ELF-1 (cell line): ENCODE results near the gene HAX1.
A peak's percentile ranks its signal among the peaks of the same experiment; 100 is the strongest.
"Not testable (repeated sequence)": the region's sequence is repeated elsewhere in the genome, so short reads cannot be mapped to it uniquely, and the experiment has no call there.

Experiments
- DNase-seq: peaks from one replicate; pipeline ENCODE4 v3.0.0-alpha.2; 2016; ENCODE audit warnings: low read depth, low spot score

HAX1 gene

DNA sequence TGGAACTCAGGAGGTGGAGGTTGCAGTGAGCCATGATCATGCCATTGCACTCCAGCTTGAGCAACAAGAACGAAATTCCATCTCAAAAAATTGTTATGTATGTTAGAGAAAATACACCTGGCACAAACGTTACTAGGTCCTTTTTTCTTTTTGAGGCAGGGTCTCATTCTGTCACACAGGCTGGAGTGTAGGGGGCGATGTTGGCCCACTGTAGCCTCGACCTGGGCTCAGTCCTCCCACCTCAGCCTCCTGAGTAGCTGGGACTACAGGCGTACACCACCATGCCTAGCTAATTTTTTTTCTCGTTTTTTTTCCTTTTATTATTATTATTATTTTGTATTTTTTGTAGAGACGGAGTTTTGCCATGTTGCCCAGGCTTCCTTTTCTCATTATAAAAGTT is 4.4 kb downstream of the HAX1 start:
- peak; percentile 23 for DNase-seq

- DNase-seq = not testable (repeated sequence)
Observed at GRCh38 chr1:154287591-154287990, 15.2 kb downstream of the HAX1 start.

- DNase-seq = no peak
Observed at GRCh38 chr1:154288661-154289060, 16.2 kb downstream of the HAX1 start.

GRCh38 chr1:154290921-154291320 is 18.5 kb downstream of the HAX1 start:
- no peak for DNase-seq

DNA sequence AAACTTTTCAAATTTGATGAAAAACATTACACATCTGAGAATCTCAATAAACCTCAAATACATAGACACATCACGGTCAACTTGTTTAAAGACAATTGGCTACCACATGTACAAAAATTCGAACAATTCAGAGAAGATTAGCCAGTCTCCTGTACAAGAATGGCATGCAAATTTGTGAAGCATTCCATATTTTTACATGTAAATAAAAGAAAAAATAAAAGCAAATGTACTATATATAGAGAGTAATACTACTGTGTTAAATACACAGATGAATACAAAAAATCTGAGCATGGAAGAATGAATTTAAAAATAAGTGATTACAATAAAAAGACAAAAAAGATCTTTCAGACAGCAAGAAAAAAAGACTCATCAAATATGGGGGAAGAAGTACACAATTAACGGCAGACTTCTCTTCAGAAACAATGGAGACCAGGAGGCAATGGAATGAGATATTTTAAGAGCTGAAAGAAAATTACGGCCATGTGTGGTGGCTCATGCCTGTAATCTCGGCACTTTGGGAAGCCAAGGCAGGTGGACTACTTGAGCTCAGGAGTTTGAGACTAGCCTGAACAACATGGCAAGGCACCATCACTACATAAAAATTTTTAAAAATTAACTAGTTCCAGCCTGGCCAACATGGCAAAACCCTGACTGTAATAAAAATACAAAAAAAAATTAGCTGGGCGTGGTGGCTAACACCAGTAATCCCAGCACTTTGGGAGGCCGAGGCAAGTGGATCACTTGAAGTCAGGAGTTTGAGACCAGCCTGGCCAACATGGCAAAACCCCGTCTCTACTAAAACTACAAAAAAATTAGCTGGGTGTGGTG is 23.2 kb downstream of the HAX1 start:
- DNase-seq = no peak

- DNase-seq = no peak
Observed at GRCh38 chr1:154301582-154301981, 29.2 kb downstream of the HAX1 start.

DNA sequence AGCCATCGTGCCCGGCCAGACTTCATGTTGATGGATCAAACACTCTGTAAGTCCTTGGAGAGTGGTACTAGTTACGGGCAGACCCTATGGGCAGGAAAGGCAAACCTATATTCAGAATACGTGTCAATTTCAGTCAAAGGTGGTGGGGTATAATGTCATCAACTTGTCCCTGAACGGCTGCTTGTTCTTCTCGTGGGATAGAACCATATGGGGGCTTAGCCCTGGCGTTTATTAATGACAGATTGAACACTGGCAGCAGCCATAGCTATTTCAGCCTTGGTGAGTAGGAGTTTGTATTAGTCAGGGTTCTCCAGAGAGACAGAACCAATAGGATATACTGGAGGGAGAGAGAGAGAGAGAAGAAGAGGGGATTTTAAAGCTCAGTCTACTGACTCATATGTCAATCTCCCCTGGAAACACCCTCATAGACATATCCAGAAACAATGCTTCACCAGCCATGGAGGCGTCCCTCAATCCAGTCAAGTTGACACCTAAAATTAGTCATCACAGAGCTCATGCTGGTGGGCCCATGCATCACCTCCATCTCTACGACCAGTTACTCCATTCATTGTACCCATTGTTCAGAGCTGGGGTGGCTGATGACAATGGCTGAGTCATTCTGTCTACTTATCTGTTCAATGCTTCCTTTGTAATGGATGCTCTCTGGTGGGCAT is 32.4 kb downstream of the HAX1 start:
- no peak for DNase-seq

DNA sequence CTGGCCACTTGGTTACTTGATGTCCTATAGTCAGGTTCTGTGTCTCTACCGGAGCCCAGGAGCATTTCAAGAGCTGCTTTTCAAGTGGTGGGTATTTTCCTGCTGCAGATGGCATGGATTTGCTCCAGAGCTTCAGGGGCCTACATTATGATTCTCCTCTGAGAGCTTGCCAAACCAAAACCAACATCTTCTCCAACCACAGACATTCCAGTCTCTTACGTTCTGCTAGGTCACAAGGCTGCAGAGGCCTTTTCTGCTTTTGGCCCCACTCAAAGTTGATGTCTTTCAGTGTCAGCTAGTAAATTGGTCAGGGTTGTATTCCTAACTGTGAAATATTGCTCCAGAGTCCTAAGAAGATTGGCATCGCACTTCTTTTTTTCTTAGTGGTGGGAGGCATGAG is 33.7 kb downstream of the HAX1 start:
- DNase-seq = no peak

- DNase-seq = not testable (repeated sequence)
Observed at GRCh38 chr1:154307670-154308270, 35.3 kb downstream of the HAX1 start.

DNA sequence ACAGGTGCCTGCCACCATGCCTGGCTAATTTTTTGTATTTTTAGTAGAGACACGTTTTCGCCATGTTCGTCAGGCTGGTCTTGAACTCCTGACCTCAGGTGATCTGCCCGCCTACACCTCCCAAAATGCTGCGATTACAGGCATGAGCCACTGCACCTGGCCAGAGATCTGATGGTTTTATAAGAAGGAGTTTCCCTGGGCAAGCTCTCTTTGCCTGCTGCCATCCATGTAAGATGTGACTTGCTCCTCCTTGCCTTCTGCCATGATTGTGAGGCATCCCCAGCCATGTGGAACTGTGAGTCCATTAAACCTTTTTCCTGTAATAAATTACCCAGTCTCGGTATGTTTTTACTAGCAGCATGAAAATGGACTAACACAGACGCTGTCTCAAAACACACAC is 36.7 kb downstream of the HAX1 start:
- DNase-seq = not testable (repeated sequence)

DNA sequence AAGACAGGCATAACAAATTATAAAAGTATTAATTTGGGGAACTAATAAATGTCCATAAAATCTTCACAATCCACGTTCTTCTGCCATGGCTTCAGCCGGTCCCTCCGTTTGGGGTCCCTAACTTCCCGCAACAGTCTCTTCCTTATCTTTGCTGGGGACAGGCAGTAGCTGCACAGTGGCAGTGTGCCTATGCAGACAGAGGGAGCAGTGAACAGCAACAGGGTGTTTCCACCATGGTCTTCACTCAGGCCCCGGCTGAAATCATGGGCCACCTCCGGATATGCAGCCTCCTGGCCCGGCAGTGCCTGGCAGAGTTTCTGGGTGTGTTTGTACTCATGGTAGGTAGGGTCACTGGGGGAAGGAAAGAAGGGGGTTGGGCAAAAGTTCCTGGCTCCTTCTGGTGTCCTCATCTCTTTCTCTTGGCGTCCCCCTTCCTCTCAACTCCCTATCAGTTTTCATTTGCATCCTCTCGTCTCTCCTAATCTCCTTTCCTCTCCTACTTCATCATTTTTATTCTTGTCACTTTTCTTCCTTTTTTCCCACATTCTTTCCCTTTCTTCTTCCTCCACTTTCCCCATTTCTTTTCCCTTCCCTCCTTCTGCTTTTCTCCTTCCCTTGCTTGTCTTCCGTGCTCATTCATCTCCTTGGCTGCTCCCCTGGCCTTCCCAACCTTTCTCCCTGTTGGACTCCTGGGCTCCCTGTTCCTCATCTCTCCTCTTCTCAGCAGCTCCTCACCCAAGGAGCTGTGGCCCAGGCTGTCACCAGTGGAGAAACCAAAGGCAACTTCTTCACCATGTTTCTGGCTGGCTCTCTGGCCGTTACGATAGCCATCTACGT is 40.0 kb downstream of the HAX1 start:
- not testable (repeated sequence) for DNase-seq

- DNase-seq = no peak
Observed at GRCh38 chr1:154313066-154313356, 40.6 kb downstream of the HAX1 start.

DNA sequence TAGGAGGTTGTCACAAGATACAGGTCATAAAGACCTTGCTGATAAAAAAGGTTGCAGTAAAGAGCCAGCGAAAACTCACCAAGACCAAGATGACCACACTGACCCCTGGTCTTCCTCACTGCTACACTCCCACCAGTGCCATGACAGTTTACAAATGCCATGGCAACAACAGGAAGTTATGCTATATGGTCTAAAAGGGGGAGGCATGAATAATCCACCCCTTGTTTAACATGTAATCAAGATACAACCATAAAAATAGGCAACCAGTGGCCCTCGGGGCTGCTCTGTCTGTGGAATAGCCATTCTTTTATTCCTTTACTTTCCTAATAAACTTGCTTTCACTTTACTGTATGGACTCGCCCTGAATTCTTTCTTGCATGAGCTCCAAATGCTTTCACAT is 41.8 kb downstream of the HAX1 start:
- not testable (repeated sequence) for DNase-seq

- no peak for DNase-seq
Observed at GRCh38 chr1:154316704-154317103, 44.3 kb downstream of the HAX1 start.

DNA sequence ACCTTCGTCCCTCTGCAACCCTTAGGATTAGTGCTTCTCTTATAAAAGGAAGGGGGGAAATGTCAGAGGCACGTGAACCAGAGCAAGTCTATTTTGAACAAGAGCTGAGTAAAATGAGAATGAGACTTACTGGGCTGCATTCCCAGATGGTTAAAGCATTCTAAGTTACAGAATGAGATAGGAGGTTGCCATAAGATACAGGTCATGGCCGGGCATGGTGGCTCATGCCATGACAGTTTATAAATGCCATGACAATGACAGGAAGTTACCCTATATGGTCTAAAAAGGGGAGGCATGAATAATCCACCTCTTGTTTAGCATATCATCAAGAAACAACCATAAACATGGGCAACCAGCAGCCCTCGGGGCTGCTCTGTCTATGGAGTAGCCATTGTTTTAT is 46.0 kb downstream of the HAX1 start:
- no peak for DNase-seq

GRCh38 chr1:154320882-154321608 is 48.6 kb downstream of the HAX1 start, which contains the start of gene AQP10:
Gene AQP10, plus strand, starts transcription at chr1:154321093. Its CDS starts 63 bp downstream, at chr1:154321156.
- peak; percentile 58 for DNase-seq

DNA sequence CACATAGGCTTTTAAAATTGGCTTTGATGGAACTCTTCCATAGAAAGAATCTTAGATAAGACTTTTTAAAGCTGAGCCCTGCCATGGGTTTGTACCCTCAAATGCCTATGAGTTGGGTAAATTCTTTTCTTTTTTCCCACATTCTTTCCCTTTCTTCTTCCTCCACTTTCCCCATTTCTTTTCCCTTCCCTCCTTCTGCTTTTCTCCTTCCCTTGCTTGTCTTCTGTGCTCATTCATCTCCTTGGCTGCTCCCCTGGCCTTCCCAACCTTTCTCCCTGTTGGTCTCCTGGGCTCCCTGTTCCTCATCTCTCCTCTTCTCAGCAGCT is 49.1 kb downstream of the HAX1 start:
- not testable (repeated sequence) for DNase-seq

DNA sequence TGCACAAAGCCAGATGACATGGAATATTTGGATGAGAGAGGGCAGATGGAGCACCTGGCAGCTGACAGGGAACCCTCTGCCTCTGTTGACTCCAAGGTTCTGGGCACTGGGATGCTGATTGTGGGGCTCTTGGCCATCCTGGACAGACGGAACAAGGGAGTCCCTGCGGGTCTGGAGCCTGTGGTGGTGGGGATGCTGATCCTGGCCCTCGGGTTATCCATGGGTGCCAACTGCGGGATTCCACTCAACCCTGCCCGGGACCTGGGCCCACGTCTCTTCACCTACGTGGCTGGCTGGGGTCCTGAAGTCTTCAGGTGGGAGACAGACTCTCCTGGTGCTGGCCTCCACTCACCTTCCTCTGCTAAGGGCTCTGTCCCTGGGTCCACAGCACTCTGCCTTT is 51.1 kb downstream of the HAX1 start:
- DNase-seq = no peak

GRCh38 chr1:154324241-154324640 is 51.8 kb downstream of the HAX1 start:
- DNase-seq = no peak

DNA sequence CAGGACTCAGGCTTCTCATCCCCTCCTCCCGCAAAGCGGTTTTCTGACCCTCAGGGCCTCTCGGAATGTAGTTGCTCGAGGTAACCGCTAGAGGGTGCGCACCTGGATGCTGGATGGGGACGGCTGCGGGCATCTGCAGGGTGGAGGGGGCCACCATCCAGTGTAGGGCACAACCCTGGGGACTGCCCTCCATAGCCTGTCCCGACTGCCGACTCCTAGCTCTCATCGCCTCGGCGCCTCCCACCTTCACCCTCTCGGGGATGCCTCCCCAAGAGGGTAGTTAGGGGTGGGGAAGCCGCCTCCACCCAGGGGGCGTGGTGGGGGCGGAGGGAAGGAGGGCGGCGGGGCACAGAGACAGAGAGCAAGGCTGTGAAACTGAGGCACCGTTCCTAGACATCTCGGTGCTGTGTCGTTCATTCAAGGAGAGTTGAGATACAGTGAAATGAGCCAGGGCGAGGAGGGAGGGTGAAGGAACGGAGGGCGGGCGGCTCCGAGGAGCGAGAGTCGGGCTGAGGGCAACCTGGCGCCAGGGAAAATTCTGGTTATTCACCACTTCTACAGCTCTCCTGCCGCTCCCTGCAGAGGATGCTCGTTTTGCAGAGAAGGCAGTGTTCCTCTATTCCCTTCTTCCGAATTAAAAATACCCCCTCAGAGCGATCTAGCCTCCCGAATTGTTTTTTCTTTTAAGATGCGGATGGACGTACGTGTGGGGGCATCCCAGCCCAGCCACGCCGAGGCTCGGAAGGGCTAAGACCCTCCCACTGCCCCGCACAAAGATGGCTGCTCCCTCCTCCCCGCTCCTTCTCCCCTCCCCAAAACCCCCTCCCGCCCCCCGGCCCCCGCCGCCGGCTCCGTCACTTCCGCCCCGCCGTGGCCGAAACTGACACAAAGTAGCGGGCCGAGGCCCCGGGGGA is 52.5 kb downstream of the HAX1 start, which contains the start of gene ATP8B2:
ATP8B2 (plus strand) TSS at position 857 of the 914 bp plus-strand sequence. CDS start 2,617 bp downstream, outside the sequence.
- DNase-seq = peak; percentile 90
